Erythroblast (primary cell): ENCODE measurements around the gene CDC42BPA.

Experiments
- GATA1 ChIP-seq: IDR thresholded peaks from 2 replicates; pipeline ENCODE4 v1.6.1; 2011; ENCODE audit warnings: low read depth, mild to moderate bottlenecking, control low read depth, low read length, moderate library complexity
- POLR2A ChIP-seq: IDR thresholded peaks from 2 replicates; pipeline ENCODE4 v1.6.1; 2011; ENCODE audit warnings: mild to moderate bottlenecking, low read length

DNA sequence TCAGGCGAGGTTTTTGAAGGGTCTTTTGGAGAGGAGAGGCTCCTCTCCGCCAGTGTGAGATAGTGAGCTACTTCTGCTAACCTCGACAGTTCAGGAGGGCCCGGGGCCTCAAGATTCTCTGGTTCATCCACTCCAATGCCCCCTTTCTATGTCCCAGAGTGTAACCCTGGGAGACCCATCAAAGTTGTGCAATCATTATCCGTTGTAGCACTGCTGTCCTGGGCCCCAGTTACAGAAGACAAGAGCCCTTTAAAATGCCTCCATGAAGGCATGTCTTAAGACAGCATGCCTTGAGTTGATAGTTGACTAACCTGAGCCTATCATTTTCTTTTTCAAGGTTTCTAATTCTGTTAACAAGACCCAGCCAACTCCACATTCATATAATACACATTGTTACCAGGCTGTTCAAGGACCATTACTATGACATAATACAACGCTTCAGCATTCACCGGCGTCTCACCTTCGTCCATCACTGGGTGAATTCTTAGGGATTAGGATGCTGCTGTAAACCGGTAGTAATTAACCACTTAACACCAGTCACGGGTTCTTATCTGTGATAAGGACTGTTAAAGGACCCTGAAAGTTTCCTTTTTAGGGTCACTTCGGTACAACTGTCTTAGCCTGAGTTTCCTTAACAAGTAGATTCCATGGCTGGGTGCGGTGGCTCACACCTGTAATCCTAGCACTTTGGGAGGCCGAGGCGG is 37.4 kb upstream of the CDC42BPA start:
- TF ChIP-seq POLR2A (no peak), GATA1 (no peak)
